ENCODE data around the gene CFAP52.
"Not testable (repeated sequence)": the region's sequence is repeated elsewhere in the genome, so short reads cannot be mapped to it uniquely, and the experiment has no call there.

The CFAP52 gene

DNA sequence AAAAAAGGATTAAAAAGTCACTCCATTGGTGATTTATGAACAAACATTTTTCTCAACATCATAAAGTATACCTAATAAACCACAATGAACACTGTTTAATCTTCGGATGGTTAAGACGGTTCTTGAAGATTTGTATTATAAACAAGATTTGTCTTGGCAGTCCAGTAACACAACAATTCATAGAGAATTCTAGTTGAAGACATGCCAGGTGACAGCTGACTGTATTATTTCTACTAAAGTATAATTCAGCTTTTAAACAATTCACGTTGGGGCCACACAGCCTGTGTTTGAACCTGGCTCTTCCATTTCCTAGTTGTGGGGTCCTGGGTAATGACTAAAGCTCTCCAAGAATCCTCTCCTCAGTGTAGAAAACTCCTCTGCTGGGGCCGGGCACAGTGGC lies 22.8 kb upstream of the CFAP52 start:
- no peak overlapping the region for H3K4me3 ChIP-seq (ENCODE audit: low read depth, low read length)
- TF ChIP-seq, protein P1, sequence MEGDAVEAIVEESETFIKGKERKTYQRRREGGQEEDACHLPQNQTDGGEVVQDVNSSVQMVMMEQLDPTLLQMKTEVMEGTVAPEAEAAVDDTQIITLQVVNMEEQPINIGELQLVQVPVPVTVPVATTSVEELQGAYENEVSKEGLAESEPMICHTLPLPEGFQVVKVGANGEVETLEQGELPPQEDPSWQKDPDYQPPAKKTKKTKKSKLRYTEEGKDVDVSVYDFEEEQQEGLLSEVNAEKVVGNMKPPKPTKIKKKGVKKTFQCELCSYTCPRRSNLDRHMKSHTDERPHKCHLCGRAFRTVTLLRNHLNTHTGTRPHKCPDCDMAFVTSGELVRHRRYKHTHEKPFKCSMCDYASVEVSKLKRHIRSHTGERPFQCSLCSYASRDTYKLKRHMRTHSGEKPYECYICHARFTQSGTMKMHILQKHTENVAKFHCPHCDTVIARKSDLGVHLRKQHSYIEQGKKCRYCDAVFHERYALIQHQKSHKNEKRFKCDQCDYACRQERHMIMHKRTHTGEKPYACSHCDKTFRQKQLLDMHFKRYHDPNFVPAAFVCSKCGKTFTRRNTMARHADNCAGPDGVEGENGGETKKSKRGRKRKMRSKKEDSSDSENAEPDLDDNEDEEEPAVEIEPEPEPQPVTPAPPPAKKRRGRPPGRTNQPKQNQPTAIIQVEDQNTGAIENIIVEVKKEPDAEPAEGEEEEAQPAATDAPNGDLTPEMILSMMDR (IDR thresholded peaks at IDR 0.05; ENCODE audit: low read depth, low read length), result no peak

DNA sequence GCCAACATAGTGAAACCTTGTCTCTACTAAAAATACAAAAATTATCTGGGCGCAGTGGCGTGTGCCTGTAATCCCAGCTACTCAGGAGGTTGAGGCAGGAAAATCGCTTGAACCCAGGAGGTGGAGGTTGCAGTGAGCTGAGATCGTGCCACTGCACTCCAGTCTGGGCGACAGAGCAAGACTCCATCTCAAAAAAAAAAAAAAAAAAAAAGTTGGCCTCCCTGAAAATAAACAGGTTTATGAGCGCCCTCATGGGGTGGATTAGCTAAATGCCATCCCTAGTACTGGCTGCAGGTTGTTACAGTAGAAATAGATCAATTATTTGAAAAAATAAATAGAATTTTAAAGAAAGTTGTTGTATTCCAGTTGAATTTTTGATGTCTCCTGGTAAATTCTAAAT lies 21.7 kb upstream of the CFAP52 start:
- H3K4me3 ChIP-seq (ENCODE audit: low read depth, low read length), result not testable (repeated sequence)
- TF ChIP-seq, protein P1 (IDR thresholded peaks at IDR 0.05; ENCODE audit: low read depth, low read length), result peak; percentile 20; the same call in 1 of the 2 replicates

DNA sequence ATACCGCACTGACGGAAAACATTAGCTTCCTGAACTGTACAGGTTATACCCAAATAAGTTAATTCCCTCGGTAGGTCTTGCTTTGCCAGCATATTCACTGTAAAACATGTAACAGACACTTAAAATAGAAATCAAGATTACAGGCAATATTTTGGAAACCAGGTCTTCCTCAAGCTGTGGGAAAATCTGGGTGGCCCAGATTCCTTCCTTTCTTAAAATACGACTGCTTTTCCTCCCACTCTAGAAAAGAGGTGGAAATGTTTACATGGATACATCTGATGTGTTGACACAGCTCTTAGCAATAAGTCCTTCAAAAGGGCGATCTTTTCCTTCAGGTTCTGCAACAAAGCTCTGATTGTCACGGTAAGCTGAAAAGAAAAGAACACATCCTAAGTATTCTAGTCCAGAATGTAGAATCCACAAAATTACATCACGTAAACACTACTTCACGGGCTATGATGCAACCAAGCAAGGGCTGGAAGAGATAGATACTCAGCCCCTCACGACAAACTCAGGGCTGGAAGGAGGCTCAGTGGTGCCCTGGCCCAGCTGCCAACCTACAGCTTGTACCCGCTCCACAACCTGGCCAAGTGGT lies 19.2 kb upstream of the CFAP52 start:
- TF ChIP-seq, protein P1 (IDR thresholded peaks at IDR 0.05; ENCODE audit: low read depth, low read length), result no peak
- H3K4me3 ChIP-seq (ENCODE audit: low read depth, low read length), result no peak overlapping the region

DNA sequence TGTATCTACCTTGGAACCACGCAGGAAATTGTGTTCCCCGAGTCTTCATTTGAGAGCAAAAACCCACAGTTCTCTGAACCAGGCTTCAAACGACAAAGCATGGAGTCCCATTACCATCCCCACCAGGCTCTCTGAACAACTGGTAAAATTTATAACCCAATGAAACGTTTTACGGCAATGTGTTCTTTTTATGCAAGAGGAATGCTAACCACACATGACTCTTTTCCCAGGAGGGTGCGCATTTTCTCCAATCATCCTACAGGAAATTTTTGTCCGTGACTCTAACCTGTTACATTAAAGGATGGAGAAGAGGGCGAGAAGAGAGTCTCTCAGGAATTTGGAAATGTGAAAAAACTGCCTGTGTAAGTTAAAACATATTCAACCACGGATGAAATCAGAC lies 18.6 kb upstream of the CFAP52 start:
- H3K4me3 ChIP-seq (ENCODE audit: low read depth, low read length), result no peak overlapping the region
- TF ChIP-seq, protein P1 (IDR thresholded peaks at IDR 0.05; ENCODE audit: low read depth, low read length), result no peak

DNA sequence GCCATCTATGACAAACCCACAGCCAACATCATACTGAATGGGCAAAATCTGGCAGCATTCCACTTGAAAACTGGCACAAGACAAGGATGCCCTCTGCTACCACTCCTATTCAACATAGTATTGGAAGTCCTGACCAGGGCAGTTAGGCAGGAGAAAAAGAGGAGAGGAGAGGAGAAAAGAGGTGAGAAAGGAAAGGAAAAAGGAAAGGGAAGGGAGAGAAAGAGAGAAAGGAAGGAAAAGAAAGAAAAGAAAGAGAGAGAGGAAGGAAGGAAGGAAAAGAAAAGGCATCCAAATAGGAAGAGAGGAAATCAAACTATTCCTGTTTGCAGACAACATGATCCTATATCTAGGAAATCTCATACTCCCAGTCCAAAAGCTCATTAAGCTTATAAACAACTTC lies 12.3 kb upstream of the CFAP52 start:
- TF ChIP-seq, protein P1 (IDR thresholded peaks at IDR 0.05; ENCODE audit: low read depth, low read length), result no peak
- no peak overlapping the region for H3K4me3 ChIP-seq (ENCODE audit: low read depth, low read length)

DNA sequence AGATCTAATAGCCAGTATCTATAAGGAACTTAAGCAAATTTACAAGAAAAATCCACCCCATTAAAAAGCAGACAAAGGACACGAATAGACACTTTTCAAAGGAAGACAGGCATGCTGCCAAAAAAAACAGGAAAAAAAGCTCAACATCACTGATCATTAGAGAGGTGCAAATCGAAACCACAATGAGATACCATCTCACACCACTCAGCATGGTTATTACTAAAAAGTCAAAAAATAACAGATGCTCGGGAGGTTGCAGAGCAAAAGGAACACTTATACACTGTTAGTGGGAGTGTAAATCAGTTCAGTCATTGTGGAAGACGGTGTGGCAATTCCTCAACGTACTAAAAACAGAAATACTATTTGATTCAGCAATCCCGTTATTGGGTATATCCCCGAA lies 10.4 kb upstream of the CFAP52 start:
- TF ChIP-seq, protein P1 (IDR thresholded peaks at IDR 0.05; ENCODE audit: low read depth, low read length), result no peak

DNA sequence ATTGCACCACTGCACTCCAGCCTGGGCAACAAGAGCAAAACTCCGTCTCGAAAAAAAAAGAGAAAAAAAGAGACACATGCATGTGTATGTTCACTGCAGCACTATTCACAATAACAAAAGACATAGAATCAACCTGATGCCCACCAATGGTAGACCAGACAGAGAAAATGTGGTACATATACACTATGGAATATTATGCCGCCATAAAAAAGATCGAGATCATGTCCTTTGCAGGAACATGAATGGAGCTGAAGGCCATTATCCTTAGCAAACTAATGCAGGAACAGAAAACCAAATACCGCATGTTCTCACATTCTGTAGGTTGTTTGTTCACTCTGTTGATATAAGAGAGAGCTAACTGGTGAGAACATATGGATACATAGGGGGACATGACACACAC lies 9.7 kb upstream of the CFAP52 start:
- H3K4me3 ChIP-seq (ENCODE audit: low read depth, low read length), result not testable (repeated sequence)

More for the DNA sequence above, 10.4 kb upstream of the CFAP52 start:
- no peak overlapping the region for H3K4me3 ChIP-seq (ENCODE audit: low read depth, low read length)

DNA sequence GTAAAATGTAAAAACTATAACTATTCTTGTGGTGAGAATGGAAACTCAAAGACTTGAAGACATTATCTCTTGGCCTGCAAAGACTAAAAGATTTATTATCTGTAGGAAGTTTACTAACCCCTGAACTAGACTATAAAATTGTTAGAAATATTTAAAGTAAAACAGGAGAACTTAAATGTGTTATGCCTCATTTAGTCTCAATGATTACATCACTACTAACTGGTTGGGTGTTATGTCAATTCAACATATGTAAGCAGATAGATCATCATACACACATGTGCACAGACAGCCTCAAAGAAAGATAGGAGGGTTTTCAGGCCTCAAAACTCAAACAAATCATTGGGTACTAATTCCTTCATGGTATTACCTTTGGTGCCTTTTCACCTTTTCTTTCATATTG lies 8.4 kb upstream of the CFAP52 start:
- TF ChIP-seq, protein P1 (IDR thresholded peaks at IDR 0.05; ENCODE audit: low read depth, low read length), result no peak
- no peak overlapping the region for H3K4me3 ChIP-seq (ENCODE audit: low read depth, low read length)

Measured in WI38 (cell line).